GM12801 (cell line): Measurements from ENCODE around the gene PPP2R3B.

Source experiments
- CTCF ChIP-seq: IDR thresholded peaks from one replicate; pipeline ENCODE4 v1.5.1; 2011; ENCODE audit warnings: control low read depth; ENCODE audit not compliant: insufficient read length; ENCODE audit errors: extremely low read depth

The PPP2R3B gene

GRCh38 chrX:300334-300733 lies 86.4 kb downstream of the PPP2R3B start:
- TF ChIP-seq CTCF = no peak

- no peak for TF ChIP-seq CTCF
Observed at GRCh38 chrX:298993-299392, 87.7 kb downstream of the PPP2R3B start.

GRCh38 chrX:295136-295535 lies 91.6 kb downstream of the PPP2R3B start:
- TF ChIP-seq CTCF = no peak

GRCh38 chrX:292900-293897 lies 93.5 kb downstream of the PPP2R3B start:
- no peak for TF ChIP-seq CTCF

- no peak for TF ChIP-seq CTCF
Observed at GRCh38 chrX:291411-291901, 95.3 kb downstream of the PPP2R3B start.

GRCh38 chrX:290476-291166 lies 96.1 kb downstream of the PPP2R3B start:
- TF ChIP-seq CTCF = no peak

GRCh38 chrX:288561-288991 lies 98.1 kb downstream of the PPP2R3B start:
- TF ChIP-seq CTCF = no peak
